T-helper 17 cell (primary cell): Measurements from ENCODE around the gene RBBP6. TPM values are rescaled to one million over a fixed set of nuclear protein-coding genes. Genes with fewer than 3 reads are reported as not detected.
"Not testable (repeated sequence)": the region's sequence is repeated elsewhere in the genome, so short reads cannot be mapped to it uniquely, and the experiment has no call there.

Experiments
- ATAC-seq: fragments of 150-1000 bp; cut with Tn5 transposase; 2 replicates; pipeline ENCODE4 v1.10.0; 2021; ENCODE audit warnings: mild to moderate bottlenecking, moderate library complexity
- DNase-seq, 3 donors: peaks; one replicate each; pipeline versions ENCODE4 v3.0.0 to v3.0.0-alpha.2; 2020 to 2021
- H3K9me3 ChIP-seq: one replicate; pipeline ENCODE4 v1.7.0; 2013; ENCODE audit warnings: low read length, mild to moderate bottlenecking; ENCODE audit not compliant: control insufficient read depth, poor library complexity, severe bottlenecking
- H3K27ac Mint-ChIP-seq: one replicate; pipeline ENCODE4 v1.8.0; 2022; ENCODE audit warnings: mild to moderate bottlenecking, moderate library complexity, mixed read lengths
- H3K27me3 Mint-ChIP-seq: one replicate; pipeline ENCODE4 v1.8.0; 2022; ENCODE audit warnings: mixed read lengths
- H3K36me3 Mint-ChIP-seq: one replicate; pipeline ENCODE4 v1.8.0; 2022; ENCODE audit warnings: low read depth, mixed read lengths
- H3K4me1 Mint-ChIP-seq: one replicate; pipeline ENCODE4 v1.8.0; 2022; ENCODE audit warnings: mild to moderate bottlenecking, mixed read lengths
- H3K4me3 Mint-ChIP-seq: one replicate; pipeline ENCODE4 v1.8.0; 2022; ENCODE audit warnings: mild to moderate bottlenecking, moderate library complexity, mixed read lengths
- total RNA-seq, 4 donors: library from RNA in 2 of 4; stranded (reverse) in 2 of 4; gene quantifications; one replicate each; pipeline ENCODE4 v1.2.3 and lab custom pipeline; 2022 to 2026

RBBP6 gene
- total RNA-seq, 2 donors from 2014 or later, result 122 to 153 TPM

- Mint-ChIP-seq H3K36me3 (peaks cover 3% of the 10 kb centered on the region), H3K4me1 (no peaks in the 10 kb centered on the region), H3K27me3 (peaks cover 41% of the 10 kb centered on the region), H3K4me3 (no peak overlapping the region), H3K27ac (no peak overlapping the region)
- no peaks in the 10 kb centered on the region for H3K9me3 ChIP-seq
- DNase-seq (no peak), ATAC-seq (no peak)
These were observed 59.5 kb downstream of the RBBP6 start for GRCh38 chr16:24598777-24599437.

GRCh38 chr16:24609417-24609739, 70.0 kb downstream of the RBBP6 start:
- Mint-ChIP-seq H3K4me3 (peak overlapping the region; percentile 60), H3K4me1 (peaks cover 11% of the 10 kb centered on the region), H3K27ac (no peak overlapping the region), H3K27me3 (peaks cover 68% of the 10 kb centered on the region), H3K36me3 (peaks cover 14% of the 10 kb centered on the region)
- DNase-seq (no peak), ATAC-seq (no peak)
- no peaks in the 10 kb centered on the region for H3K9me3 ChIP-seq

DNA sequence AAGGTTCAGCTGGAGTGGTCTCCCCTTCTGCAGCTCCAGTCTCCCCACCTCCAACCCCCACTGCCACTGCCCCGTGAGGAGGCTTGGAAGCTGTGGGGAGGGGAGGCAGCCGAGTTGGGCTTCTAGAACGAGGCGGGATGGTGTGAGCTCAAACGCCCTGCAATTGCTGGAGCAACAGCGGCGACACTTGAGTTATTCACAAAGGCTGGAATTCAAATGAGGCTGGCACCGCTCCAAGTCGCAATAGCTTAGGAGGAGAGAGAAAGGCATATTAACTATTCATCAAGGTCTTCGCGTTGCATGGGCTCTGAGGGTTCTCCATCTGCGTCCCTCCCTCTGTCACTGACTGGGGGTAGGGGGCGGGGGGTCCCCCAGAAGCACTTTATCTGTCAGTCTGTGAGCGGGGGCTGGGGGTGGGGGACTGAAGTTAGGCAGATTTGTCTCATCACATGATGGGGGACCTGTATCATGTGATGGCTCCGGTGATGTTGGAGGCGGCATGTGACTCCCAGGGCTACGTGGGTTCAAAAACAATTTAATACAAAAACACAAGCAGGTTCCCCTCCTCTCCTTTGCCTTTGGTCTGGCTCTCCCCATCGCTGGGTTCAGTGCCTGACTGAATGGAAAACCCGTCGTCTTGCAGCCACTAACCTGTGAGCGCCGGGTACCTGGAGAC, 70.5 kb downstream of the RBBP6 start:
- DNase-seq (no peak), ATAC-seq (no peak)
- peak overlapping the region; percentile 60 for H3K4me3 Mint-ChIP-seq
- H3K36me3 Mint-ChIP-seq, result peaks cover 14% of the 10 kb centered on the region
- no peak overlapping the region for H3K27ac Mint-ChIP-seq
- no peaks in the 10 kb centered on the region for H3K9me3 ChIP-seq
- peaks cover 11% of the 10 kb centered on the region for H3K4me1 Mint-ChIP-seq
- H3K27me3 Mint-ChIP-seq, result peaks cover 71% of the 10 kb centered on the region

- H3K4me1 Mint-ChIP-seq, result peaks cover 11% of the 10 kb centered on the region
- no peak overlapping the region for H3K27ac Mint-ChIP-seq
- no peak for ATAC-seq
- peak overlapping the region; percentile 7 for H3K4me3 Mint-ChIP-seq
- DNase-seq, result no peak
- H3K9me3 ChIP-seq, result no peaks in the 10 kb centered on the region
- H3K27me3 Mint-ChIP-seq, result peaks cover 73% of the 10 kb centered on the region
- peaks cover 14% of the 10 kb centered on the region for H3K36me3 Mint-ChIP-seq
These were observed 71.0 kb downstream of the RBBP6 start for GRCh38 chr16:24610416-24610755.

DNA sequence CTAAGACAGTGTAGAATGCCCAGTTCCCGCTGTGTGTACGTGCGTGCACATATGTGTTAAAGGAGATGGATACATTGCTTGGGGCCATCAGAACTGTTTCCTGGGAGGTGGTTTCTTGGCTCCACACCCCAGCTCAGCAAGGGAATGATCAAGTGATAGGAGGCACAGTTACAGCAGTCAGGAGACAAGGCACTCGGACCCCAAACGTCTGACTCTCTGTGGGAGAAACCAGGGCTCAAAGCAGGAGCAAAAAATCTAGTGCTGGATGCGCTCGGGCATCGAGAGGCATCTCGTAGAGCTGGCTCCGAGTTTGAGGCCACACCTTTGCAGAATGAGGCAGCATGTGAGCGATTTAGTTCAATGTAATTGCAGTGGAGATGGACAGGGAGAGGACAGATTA, 71.9 kb downstream of the RBBP6 start:
- DNase-seq (no peak), ATAC-seq (no peak)
- peaks cover 73% of the 10 kb centered on the region for H3K27me3 Mint-ChIP-seq
- no peaks in the 10 kb centered on the region for H3K9me3 ChIP-seq
- peaks cover 14% of the 10 kb centered on the region for H3K36me3 Mint-ChIP-seq
- H3K27ac Mint-ChIP-seq, result no peak overlapping the region
- peaks cover 11% of the 10 kb centered on the region for H3K4me1 Mint-ChIP-seq
- peak overlapping the region; percentile 15 for H3K4me3 Mint-ChIP-seq

DNA sequence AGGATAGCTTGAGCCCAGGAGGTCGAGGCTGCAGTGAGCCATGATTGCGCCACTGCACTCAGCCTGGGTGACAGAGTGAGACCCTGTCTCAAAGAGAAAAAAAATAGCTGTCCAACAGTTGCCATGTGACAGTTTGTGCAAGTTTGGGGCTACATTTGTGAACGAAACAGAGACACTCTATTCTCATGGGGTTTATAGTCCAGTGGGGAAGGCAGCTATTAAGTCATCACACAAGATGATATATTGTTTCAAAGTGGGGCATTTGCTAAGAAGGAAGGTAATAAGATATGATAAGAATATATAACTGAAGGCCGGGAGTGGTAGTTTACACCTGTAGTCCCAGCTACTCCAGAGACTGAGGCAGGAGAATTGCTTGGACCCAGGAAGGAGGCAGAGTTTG, 73.3 kb downstream of the RBBP6 start:
- Mint-ChIP-seq H3K27me3 (peaks cover 67% of the 10 kb centered on the region), H3K27ac (no peak overlapping the region), H3K36me3 (peaks cover 12% of the 10 kb centered on the region), H3K4me3 (no peak overlapping the region), H3K4me1 (peaks cover 11% of the 10 kb centered on the region)
- H3K9me3 ChIP-seq, result no peaks in the 10 kb centered on the region
- ATAC-seq (no peak), DNase-seq (no peak)

- not testable (repeated sequence) for ATAC-seq, H3K4me3 Mint-ChIP-seq, H3K27ac Mint-ChIP-seq, H3K36me3 Mint-ChIP-seq, H3K9me3 ChIP-seq, DNase-seq
- peaks cover 11% of the 10 kb centered on the region for H3K4me1 Mint-ChIP-seq
- H3K27me3 Mint-ChIP-seq, result peaks cover 61% of the 10 kb centered on the region
These were observed 73.9 kb downstream of the RBBP6 start for GRCh38 chr16:24613267-24613666.

- ATAC-seq (no peak), DNase-seq (no peak)
- peaks cover 33% of the 10 kb centered on the region for H3K27me3 Mint-ChIP-seq
- H3K27ac Mint-ChIP-seq, result no peak overlapping the region
- no peaks in the 10 kb centered on the region for H3K9me3 ChIP-seq
- H3K36me3 Mint-ChIP-seq, result no peaks in the 10 kb centered on the region
- no peak overlapping the region for H3K4me3 Mint-ChIP-seq
- H3K4me1 Mint-ChIP-seq, result no peaks in the 10 kb centered on the region
These were observed 78.1 kb downstream of the RBBP6 start for GRCh38 chr16:24617502-24617901.

Other genes with a start within 250 kb of the RBBP6 start
- 10 to 100 TPM; 71.5 to 72.1 TPM for gene TNRC6A, start 190.1 kb downstream of the RBBP6 start, total RNA-seq